A549 (cell line): ENCODE measurements around the gene SMIM38. TPM values are rescaled to one million over a fixed set of nuclear protein-coding genes. Genes with fewer than 3 reads are reported as not detected.
"Not testable (repeated sequence)": the region's sequence is repeated elsewhere in the genome, so short reads cannot be mapped to it uniquely, and the experiment has no call there.

Experiments used
- ATAC-seq, 2 experiments: fragments of 200-7000 bp in 1 of 2; fragments of >200 bp in 1 of 2; cut with Nextera tagmentation in 1 of 2; cut with Tn5 transposase in 1 of 2; 3 replicates each; pipeline versions ENCODE4 v1.8.0 to v1.9.1; 2018 to 2020; ENCODE audit warnings: mild to moderate bottlenecking in 1 of 2, moderate library complexity in 1 of 2
- CTCF ChIA-PET: fragments of 300-600 bp; sonication (Branson Sonifier 250); formaldehyde crosslinking; extraction: SDS; loops from one replicate; lab custom pipeline; 2021; ENCODE audit warnings: antibody characterized with exemption, inconsistent platforms; lab: Yijun Ruan, JAX
- POLR2A ChIA-PET: fragments of 350-600 bp; formaldehyde crosslinking; extraction: SDS; loops from one replicate; lab custom pipeline; 2021; ENCODE audit warnings: antibody characterized with exemption, inconsistent platforms; lab: Yijun Ruan, JAX
- DNase-seq, 2 experiments: peaks; one replicate each; pipeline versions ENCODE4 v3.0.0 to v3.0.0-alpha.2; 2011 to 2016; ENCODE audit warnings: low read depth in 1 of 2, low spot score in 1 of 2
- FAIRE-seq: peaks from 2 replicates; lab custom pipeline; 2011; peaks lifted over from hg19 to GRCh38; lab: Jason Lieb, UNC
- H3K27ac ChIP-seq, 2 experiments: fragments of >200 bp; sonication (Bioruptor Twin); formaldehyde crosslinking; 3 replicates each; pipeline ENCODE4 v1.5.1; 2016 to 2017
- H3K4me1 ChIP-seq: fragments of >200 bp; sonication (Bioruptor Twin); formaldehyde crosslinking; 3 replicates; pipeline ENCODE4 v1.6.1; 2016
- H3K4me2 ChIP-seq: fragments of >200 bp; sonication (Bioruptor Twin); formaldehyde crosslinking; 3 replicates; pipeline ENCODE4 v1.6.1; 2016
- H3K4me3 ChIP-seq: fragments of >200 bp; sonication (Bioruptor Twin); formaldehyde crosslinking; 3 replicates; pipeline ENCODE4 v1.5.1; 2016
- H3K9me3 ChIP-seq: fragments of >200 bp; sonication (Bioruptor Twin); formaldehyde crosslinking; 3 replicates; pipeline ENCODE4 v1.6.1; 2016
- ATOH8 ChIP-seq: fragments of 250-450 bp; sonication (Bioruptor Pico); IDR thresholded peaks from 2 replicates; pipeline ENCODE4 v1.5.0; 2020; ENCODE audit warnings: low read depth, mild to moderate bottlenecking, moderate library complexity
- CEBPB ChIP-seq, 2 experiments: fragments of >200 bp in 1 of 2; sonication (Bioruptor Twin) in 1 of 2; formaldehyde crosslinking in 1 of 2; IDR thresholded peaks; 2 replicates each; pipeline ENCODE4 v1.6.1; 2012 to 2016
- CHD4 ChIP-seq: fragments of 200-600 bp; sonication (generic); IDR thresholded peaks from 2 replicates; pipeline ENCODE4 v1.6.1; 2016; ENCODE audit warnings: antibody characterized with exemption, mild to moderate bottlenecking, borderline replicate concordance
- EP300 ChIP-seq, 2 experiments: fragments of >200 bp; sonication (Bioruptor Twin); formaldehyde crosslinking; IDR thresholded peaks; 2 replicates in 1 of 2; 3 replicates in 1 of 2; pipeline ENCODE4 v1.6.1; 2016 to 2017
- FOSB ChIP-seq: fragments of 250-450 bp; sonication (Bioruptor Pico); IDR thresholded peaks from 2 replicates; pipeline ENCODE4 v1.5.0; 2020; ENCODE audit warnings: mild to moderate bottlenecking, moderate library complexity
- MYC ChIP-seq: IDR thresholded peaks from 2 replicates; pipeline ENCODE4 v1.6.1; 2012; ENCODE audit warnings: mild to moderate bottlenecking, inconsistent platforms, low read length, improper control_type of control experiment, borderline replicate concordance
- NR3C1 ChIP-seq: fragments of >200 bp; sonication (Bioruptor Twin); formaldehyde crosslinking; IDR thresholded peaks from 3 replicates; pipeline ENCODE4 v1.6.1; 2017
- RNF2 ChIP-seq: fragments of 200-600 bp; sonication (generic); IDR thresholded peaks from 2 replicates; pipeline ENCODE4 v1.6.1; 2016; ENCODE audit warnings: low read depth, mild to moderate bottlenecking, antibody characterized with exemption, moderate library complexity, borderline replicate concordance
- SMC3 ChIP-seq: fragments of >200 bp; sonication (Bioruptor Twin); formaldehyde crosslinking; IDR thresholded peaks from 3 replicates; pipeline ENCODE4 v1.6.1; 2018; ENCODE audit warnings: inconsistent platforms
- ZNF302 ChIP-seq: fragments of 250-450 bp; sonication (Bioruptor Pico); IDR thresholded peaks from 2 replicates; pipeline ENCODE4 v1.9.0; 2021; ENCODE audit warnings: inconsistent platforms, mild to moderate bottlenecking, moderate library complexity
- WGBS: methylation state at CpG from one replicate; pipeline ENCODE4 v1.1.6; 2017; ENCODE audit errors: missing lambda C conversion rate; 5-methylcytosine and 5-hydroxymethylcytosine counted together
- polyA plus RNA-seq, 4 experiments: library from polyadenylated mRNA; depleted of rRNA in 3 of 4; stranded (reverse); fragments of >200 nt; fragmentation: RNase III in 1 of 4; extraction: RNeasy Plus Mini Kit Qiagen cat#74134 plus additional on column Dnase treatment in 1 of 4; gene quantifications; 2 replicates in 3 of 4; 3 replicates in 1 of 4; pipeline ENCODE4 v1.2.3, GENCODE V29; 2011 to 2017
- TF ChIP-seq, protein P1 (sequence below): IDR thresholded peaks from 2 replicates; pipeline ENCODE4 v1.6.1; 2012; ENCODE audit warnings: low read depth, borderline replicate concordance
- TF ChIP-seq, protein P2 (sequence below): fragments of >200 bp; sonication (Bioruptor Twin); formaldehyde crosslinking; IDR thresholded peaks from 3 replicates; pipeline ENCODE4 v1.5.1; 2016

The SMIM38 gene
- polyA plus RNA-seq, 2 of the 4 experiments (the other 2 are of a cell fraction): 0.05 to 0.08 TPM

DNA sequence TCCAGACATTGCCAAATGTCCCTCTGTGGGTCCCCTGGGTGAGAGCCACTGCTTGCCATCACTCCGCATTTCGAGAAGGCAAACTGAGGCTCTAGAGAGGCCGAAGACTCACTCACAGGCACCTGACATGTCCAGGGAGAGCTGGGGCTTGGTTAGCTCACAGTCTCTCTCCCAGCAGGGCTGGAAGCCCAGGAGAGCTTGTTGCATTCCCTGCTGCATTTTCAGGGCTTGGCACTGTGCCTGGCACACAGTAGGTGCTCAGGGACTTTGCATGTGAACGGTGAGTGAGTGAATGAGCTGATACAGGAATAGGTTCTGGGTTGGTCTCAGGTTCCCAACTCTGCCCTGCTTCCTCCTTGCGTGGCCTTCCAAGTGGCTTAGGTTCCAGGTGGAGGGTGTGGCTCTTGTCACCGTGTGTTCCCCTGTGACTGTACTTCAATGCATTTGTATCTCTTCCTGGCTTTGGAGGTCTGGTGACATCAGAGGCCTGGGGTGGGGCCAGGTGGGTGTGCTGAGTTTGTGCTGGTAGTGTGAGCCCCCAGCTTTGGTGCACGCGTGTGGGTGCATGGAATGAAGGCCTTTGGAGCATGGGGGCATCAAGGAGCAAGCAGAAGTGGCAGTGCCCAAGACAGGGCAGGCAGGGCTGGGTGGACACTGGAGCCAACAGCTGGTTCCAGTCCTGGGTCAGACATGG, 18.4 kb upstream of the SMIM38 start:
- FAIRE-seq: no peak
- DNase-seq: no peak
- no peak overlapping the region; a peak in 1 of 6 replicates for H3K27ac ChIP-seq
- peaks cover 24% of the 10 kb centered on the region for H3K9me3 ChIP-seq
- CTCF ChIA-PET: interaction anchor here (1.2 to 1.4 kb wide), 2 partner anchors 13 to 49 kb away, joined by 3 read pairs; no protein-coding TSS in a partner anchor
- WGBS: 86% methylated on average over 8 of the region's 8 CpGs
- H3K4me3 ChIP-seq: no peak overlapping the region
- no peak for TF ChIP-seq EP300 (IDR thresholded peaks at IDR 0.05)
- TF ChIP-seq ATOH8 (CRISPR knock-in tag): no peak
- TF ChIP-seq MYC: no peak
- TF ChIP-seq, all 56 proteins: peak for 0
- H3K4me2 ChIP-seq: no peak overlapping the region
- no peaks in the 10 kb centered on the region for H3K4me1 ChIP-seq
- POLR2A ChIA-PET: no interaction called here
- no peak for ATAC-seq

DNA sequence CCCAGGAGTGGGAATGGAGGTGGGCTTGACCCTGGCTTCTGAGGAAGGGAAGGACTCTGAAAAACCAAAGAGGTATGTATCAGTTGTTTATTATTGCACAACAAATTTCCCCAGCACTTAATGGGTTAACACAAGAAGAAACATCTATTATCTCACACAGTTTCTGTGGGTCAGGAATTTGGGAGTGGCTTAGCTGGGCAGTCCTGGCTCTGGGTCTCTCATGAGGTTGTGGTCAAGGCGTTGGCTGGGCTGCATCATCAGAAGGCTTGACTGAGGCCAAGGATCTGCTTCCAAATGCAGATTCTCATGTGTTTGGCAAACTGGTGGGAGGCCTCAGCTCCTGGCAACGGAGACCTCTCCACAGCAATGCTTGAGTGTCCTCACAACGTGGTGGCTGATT, 17.5 kb upstream of the SMIM38 start:
- DNase-seq: peak in 1 of 2 experiments; percentile 60
- Histone ChIP-seq H3K27ac (peak overlapping the region in 1 of 2 experiments; percentile 14; a peak in 1 of 6 replicates), H3K4me3 (no peak overlapping the region), H3K9me3 (peaks cover 22% of the 10 kb centered on the region), H3K4me2 (no peak overlapping the region), H3K4me1 (no peaks in the 10 kb centered on the region)
- WGBS: 27% methylated on average over 3 of the region's 3 CpGs
- ChIA-PET CTCF (no interaction called here), POLR2A (no interaction called here)
- ATAC-seq: peak in 1 of 2 experiments; percentile 64; a peak in 2 of 6 replicates
- TF ChIP-seq, protein P1, sequence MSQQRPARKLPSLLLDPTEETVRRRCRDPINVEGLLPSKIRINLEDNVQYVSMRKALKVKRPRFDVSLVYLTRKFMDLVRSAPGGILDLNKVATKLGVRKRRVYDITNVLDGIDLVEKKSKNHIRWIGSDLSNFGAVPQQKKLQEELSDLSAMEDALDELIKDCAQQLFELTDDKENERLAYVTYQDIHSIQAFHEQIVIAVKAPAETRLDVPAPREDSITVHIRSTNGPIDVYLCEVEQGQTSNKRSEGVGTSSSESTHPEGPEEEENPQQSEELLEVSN: no peak
- TF ChIP-seq FOSB (no peak), CHD4 (no peak), CEBPB (IDR thresholded peaks at IDR 0.05) (peak in 1 of 2 experiments; percentile 37; a peak in 1 of 4 replicates)
- FAIRE-seq: no peak

- H3K27ac ChIP-seq, ATAC-seq, FAIRE-seq, POLR2A ChIA-PET, H3K4me2 ChIP-seq, H3K4me3 ChIP-seq, DNase-seq, H3K4me1 ChIP-seq: not testable (repeated sequence)
- H3K9me3 ChIP-seq: peaks cover 15% of the 10 kb centered on the region; the same call in 2 of the 3 replicates
- 90% methylated on average over 7 of the region's 7 CpGs for WGBS
- CTCF ChIA-PET: interaction anchor here (0.9 to 2.8 kb wide), 4 partner anchors 9 to 516 kb away, joined by 3 to 23 read pairs (median 3); no protein-coding TSS in a partner anchor
These were observed 15.6 kb upstream of the SMIM38 start for GRCh38 chr11:69140161-69140560.

- 94% methylated on average over 5 of the region's 5 CpGs for WGBS
- DNase-seq (no peak), FAIRE-seq (no peak), ATAC-seq (no peak)
- POLR2A ChIA-PET: no interaction called here
- H3K4me3 ChIP-seq: no peak overlapping the region
- no peak overlapping the region for H3K27ac ChIP-seq
- no peak overlapping the region for H3K4me2 ChIP-seq
- peaks cover 17% of the 10 kb centered on the region for H3K9me3 ChIP-seq
- H3K4me1 ChIP-seq: no peaks in the 10 kb centered on the region
- CTCF ChIA-PET: interaction anchor here (0.7 to 2.8 kb wide), 5 partner anchors 10 to 515 kb away, joined by 3 to 23 read pairs (median 3); no protein-coding TSS in a partner anchor
- no peak for TF ChIP-seq SMC3
- TF ChIP-seq ZNF302 (CRISPR knock-in tag): no peak
- no peak for TF ChIP-seq EP300 (IDR thresholded peaks at IDR 0.05)
- TF ChIP-seq NR3C1: no peak
- no peak for TF ChIP-seq RNF2
- TF ChIP-seq, protein P2, sequence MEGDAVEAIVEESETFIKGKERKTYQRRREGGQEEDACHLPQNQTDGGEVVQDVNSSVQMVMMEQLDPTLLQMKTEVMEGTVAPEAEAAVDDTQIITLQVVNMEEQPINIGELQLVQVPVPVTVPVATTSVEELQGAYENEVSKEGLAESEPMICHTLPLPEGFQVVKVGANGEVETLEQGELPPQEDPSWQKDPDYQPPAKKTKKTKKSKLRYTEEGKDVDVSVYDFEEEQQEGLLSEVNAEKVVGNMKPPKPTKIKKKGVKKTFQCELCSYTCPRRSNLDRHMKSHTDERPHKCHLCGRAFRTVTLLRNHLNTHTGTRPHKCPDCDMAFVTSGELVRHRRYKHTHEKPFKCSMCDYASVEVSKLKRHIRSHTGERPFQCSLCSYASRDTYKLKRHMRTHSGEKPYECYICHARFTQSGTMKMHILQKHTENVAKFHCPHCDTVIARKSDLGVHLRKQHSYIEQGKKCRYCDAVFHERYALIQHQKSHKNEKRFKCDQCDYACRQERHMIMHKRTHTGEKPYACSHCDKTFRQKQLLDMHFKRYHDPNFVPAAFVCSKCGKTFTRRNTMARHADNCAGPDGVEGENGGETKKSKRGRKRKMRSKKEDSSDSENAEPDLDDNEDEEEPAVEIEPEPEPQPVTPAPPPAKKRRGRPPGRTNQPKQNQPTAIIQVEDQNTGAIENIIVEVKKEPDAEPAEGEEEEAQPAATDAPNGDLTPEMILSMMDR: no peak
- TF ChIP-seq, all 56 proteins: peak for 0
These were observed 15.1 kb upstream of the SMIM38 start for GRCh38 chr11:69140635-69141034.
